Right lobe of liver (tissue), 6 donors: ENCODE data around the gene LYSMD4. TPM values are rescaled to one million over a fixed set of nuclear protein-coding genes. Genes with fewer than 3 reads are reported as not detected.

Experiments used
- ATAC-seq, 4 donors: fragments of 200-7000 bp; cut with Tn5 transposase; one replicate each; pipeline ENCODE4 v1.9.1; 2020; ENCODE audit warnings: mild to moderate bottlenecking in 4 of 4, moderate library complexity in 4 of 4
- DNase-seq, 3 donors: peaks; one replicate each; pipeline ENCODE4 v3.0.0-alpha.2; 2020
- H3K27ac ChIP-seq, 3 donors: fragments of 200-600 bp; one replicate each; pipeline ENCODE4 v1.8.0; 2022
- H3K27me3 ChIP-seq, 2 donors: fragments of 200-600 bp; one replicate each; pipeline ENCODE4 v1.8.0; 2022
- H3K36me3 ChIP-seq, 4 donors: fragments of 200-600 bp; sonication (generic) in 1 of 4; one replicate each; pipeline versions ENCODE4 v1.5.1 to v1.8.0; 2017 to 2022; ENCODE audit warnings: control low read depth in 1 of 4
- H3K4me1 ChIP-seq, 4 donors: fragments of 200-600 bp; sonication (generic) in 1 of 4; one replicate each; pipeline versions ENCODE4 v1.5.1 to v1.8.0; 2017 to 2022; ENCODE audit warnings: control low read depth in 1 of 4
- H3K4me3 ChIP-seq, 3 donors: fragments of 200-600 bp; one replicate each; pipeline ENCODE4 v1.8.0; 2022
- H3K9me3 ChIP-seq, 4 donors: fragments of 200-600 bp; sonication (generic) in 1 of 4; one replicate each; pipeline versions ENCODE4 v1.5.1 to v1.8.0; 2017 to 2022; ENCODE audit warnings: control low read depth in 1 of 4
- POLR2A ChIP-seq: fragments of 450-650 bp; IDR thresholded peaks from one replicate; pipeline ENCODE4 v1.6.1; 2017; ENCODE audit warnings: antibody characterized with exemption, mild to moderate bottlenecking
- WGBS: methylation state at CpG from one replicate; pipeline ENCODE4 v1.1.6; 2018; ENCODE audit warnings: low coverage, low lambda C conversion rate; ENCODE audit not compliant: insufficient coverage; ENCODE audit errors: missing lambda C conversion rate; 5-methylcytosine and 5-hydroxymethylcytosine counted together
- intact Hi-C, 2 donors: fragments of 100-400 bp; cut with DNase I; formaldehyde crosslinking; loops; one replicate each; pipeline versions ENCODE4 v1.11.2 to v1.14.1; 2022
- total RNA-seq, 6 experiments: library from RNA; depleted of rRNA in 2 of 6; stranded (reverse); fragments of >200 nt in 2 of 6; fragmentation: NEBNext Ultra II Directional in 3 of 6; extraction: Animal tissue kit (Norgen Biotek cat#: 25700) in 3 of 6; gene quantifications; one replicate each; pipeline versions ENCODE4 v1.1.0 to v1.2.4, GENCODE V29; 2016 to 2023
- TF ChIP-seq, protein P1 (sequence below), 4 donors: fragments of 200-600 bp in 3 of 4; fragments of 450-650 bp in 1 of 4; IDR thresholded peaks; one replicate each; pipeline versions ENCODE4 v1.5.1 to v1.8.0; 2016 to 2022; ENCODE audit warnings: antibody characterized with exemption in 4 of 4, mild to moderate bottlenecking in 2 of 4
- donor health status: DM: no; HTN: yes; CAD: no.
- donor health status: DM: no; HTN: no; CAD: no.
- donor health status: DM: no; HTN: no; CAD: no.
- donor health status: DM: no; HTN: yes; CAD: no.
- donor health status: DM: no; HTN: yes; CAD: no.

The LYSMD4 gene
- total RNA-seq, 6 experiments from 2014 or later: 2.8 to 7.0 (median 5.1) TPM

DNA sequence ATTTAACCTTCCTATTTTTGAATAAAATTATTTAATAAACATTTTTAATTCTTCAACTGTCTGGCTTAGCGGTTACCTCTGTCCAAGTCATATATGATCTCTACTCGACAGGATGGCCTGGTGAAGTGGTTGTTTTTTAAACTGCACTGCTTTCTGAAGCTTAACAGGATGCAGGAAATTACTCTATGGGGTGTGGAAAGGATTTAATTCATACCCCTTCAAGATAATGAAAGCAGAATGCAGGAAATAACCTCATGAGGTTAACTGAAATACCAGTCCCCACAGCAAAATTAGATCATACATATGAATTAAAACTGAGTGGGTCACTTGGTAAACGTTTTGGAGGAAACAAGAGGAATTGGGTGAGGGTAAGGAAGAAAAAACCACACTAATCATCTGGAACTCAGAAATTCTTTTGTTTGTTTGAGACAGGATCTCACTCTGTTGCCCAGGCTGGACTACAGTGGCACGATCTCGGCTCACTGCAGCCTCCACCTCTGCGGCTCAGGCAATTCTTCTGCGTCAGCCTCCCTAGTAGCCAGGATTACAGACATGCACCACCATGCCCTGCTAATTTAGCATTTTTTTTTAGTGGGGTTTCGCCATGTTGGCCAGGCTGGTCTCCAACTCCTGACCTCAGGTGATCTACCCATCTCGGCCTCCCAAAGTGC lies 50.1 kb downstream of the LYSMD4 start:
- no peaks in the 10 kb centered on the region for H3K27me3 ChIP-seq
- H3K9me3 ChIP-seq: no peaks in the 10 kb centered on the region
- H3K4me1 ChIP-seq: no peaks in the 10 kb centered on the region
- WGBS: 80% methylated on average over 9 of the region's 9 CpGs
- H3K4me3 ChIP-seq: no peak overlapping the region
- peak overlapping the region in 1 of 3 donors; percentile 13 for H3K27ac ChIP-seq
- DNase-seq (no peak), ATAC-seq (peak; percentile 39 to 72 (median 56))
- H3K36me3 ChIP-seq: peaks cover 0 to 10% (median 4%) of the 10 kb centered on the region in 4 donors
- TF ChIP-seq POLR2A: no peak
- TF ChIP-seq, protein P1, sequence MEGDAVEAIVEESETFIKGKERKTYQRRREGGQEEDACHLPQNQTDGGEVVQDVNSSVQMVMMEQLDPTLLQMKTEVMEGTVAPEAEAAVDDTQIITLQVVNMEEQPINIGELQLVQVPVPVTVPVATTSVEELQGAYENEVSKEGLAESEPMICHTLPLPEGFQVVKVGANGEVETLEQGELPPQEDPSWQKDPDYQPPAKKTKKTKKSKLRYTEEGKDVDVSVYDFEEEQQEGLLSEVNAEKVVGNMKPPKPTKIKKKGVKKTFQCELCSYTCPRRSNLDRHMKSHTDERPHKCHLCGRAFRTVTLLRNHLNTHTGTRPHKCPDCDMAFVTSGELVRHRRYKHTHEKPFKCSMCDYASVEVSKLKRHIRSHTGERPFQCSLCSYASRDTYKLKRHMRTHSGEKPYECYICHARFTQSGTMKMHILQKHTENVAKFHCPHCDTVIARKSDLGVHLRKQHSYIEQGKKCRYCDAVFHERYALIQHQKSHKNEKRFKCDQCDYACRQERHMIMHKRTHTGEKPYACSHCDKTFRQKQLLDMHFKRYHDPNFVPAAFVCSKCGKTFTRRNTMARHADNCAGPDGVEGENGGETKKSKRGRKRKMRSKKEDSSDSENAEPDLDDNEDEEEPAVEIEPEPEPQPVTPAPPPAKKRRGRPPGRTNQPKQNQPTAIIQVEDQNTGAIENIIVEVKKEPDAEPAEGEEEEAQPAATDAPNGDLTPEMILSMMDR (IDR thresholded peaks at IDR 0.05): no peak
- intact Hi-C loops: no loop called here

DNA sequence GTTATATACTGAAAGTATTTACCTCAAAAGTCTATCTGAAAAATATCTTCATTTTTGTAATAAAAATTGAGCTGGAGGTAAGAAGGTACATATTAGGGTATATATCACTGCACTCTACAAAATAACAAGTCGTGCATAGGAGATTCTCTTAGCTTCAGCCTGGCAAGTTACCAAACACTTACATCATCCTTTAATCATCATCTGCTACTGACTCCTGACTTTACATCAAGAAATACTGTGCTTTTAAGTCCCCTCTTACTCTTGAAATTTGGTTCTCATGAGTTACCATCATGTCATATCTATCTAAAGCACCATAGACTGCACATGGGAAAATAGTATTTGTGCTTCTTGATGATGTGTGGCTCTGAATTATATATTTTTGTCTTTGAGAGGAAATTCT lies 50.8 kb downstream of the LYSMD4 start:
- Histone ChIP-seq H3K4me3 (no peak overlapping the region), H3K27me3 (no peaks in the 10 kb centered on the region), H3K27ac (no peak overlapping the region), H3K9me3 (no peaks in the 10 kb centered on the region), H3K36me3 (peaks cover 0 to 10% (median 4%) of the 10 kb centered on the region in 4 donors), H3K4me1 (no peaks in the 10 kb centered on the region)
- 0% methylated on average over 1 of the region's 1 CpG for WGBS
- ATAC-seq (peak in 1 of 4 donors; percentile 63), DNase-seq (no peak)
- intact Hi-C loops: no loop called here
- TF ChIP-seq POLR2A: no peak
- TF ChIP-seq, protein P1 (IDR thresholded peaks at IDR 0.05): no peak

DNA sequence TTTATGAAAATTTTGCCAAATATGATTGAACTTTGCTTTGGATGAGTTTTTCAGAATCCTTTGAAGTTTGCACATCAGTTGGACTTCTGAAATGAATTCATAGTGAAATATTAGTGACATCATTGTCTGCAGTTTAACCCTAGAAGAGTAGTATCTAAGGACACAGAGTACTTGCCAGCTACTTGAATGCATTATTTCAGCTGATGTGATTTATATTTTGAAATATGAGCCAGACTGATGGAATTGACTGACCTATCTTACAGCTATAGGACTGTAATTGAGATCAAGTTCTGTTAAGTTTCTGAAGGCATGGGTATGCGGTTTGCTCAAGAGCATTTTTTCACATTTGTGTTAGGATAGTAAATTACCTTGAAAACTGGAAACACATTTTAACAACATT lies 51.2 kb downstream of the LYSMD4 start:
- Histone ChIP-seq H3K4me1 (no peaks in the 10 kb centered on the region), H3K27me3 (no peaks in the 10 kb centered on the region), H3K4me3 (no peak overlapping the region), H3K36me3 (peaks cover 0 to 10% (median 2%) of the 10 kb centered on the region in 4 donors), H3K27ac (no peak overlapping the region), H3K9me3 (no peaks in the 10 kb centered on the region)
- TF ChIP-seq, protein P1 (IDR thresholded peaks at IDR 0.05): no peak
- no peak for TF ChIP-seq POLR2A
- WGBS: 87% methylated on average over 1 of the region's 1 CpG
- ATAC-seq (no peak), DNase-seq (no peak)
- intact Hi-C loops: no loop called here

DNA sequence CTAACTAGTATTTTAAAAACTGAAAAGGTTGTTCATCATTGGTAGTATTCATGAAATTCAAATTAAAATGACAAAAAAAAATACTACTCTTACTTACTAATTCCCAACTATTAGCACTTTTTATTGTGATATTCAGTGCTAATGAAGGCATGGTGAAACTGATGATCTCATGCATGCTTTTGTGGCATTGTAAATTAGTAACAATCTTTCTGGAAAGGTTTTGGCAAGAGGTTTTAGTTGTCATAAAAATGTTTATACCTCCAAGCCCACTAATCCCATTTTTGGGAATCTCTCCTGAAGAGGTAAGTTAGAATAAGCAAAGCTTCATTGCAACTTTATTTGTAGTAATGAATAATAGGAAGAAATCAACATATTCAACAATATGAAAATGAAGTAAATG lies 53.0 kb downstream of the LYSMD4 start:
- no peaks in the 10 kb centered on the region for H3K4me1 ChIP-seq
- no peak for TF ChIP-seq POLR2A
- TF ChIP-seq, protein P1 (IDR thresholded peaks at IDR 0.05): no peak
- no peaks in the 10 kb centered on the region for H3K27me3 ChIP-seq
- DNase-seq (no peak), ATAC-seq (no peak)
- peaks cover 0 to 15% (median 6%) of the 10 kb centered on the region in 4 donors for H3K36me3 ChIP-seq
- intact Hi-C loops: no loop called here
- H3K4me3 ChIP-seq: no peak overlapping the region
- H3K27ac ChIP-seq: no peak overlapping the region
- no peaks in the 10 kb centered on the region for H3K9me3 ChIP-seq
